DND-41 (cell line): Measurements from ENCODE around the gene BTNL9.

Experiments
- CTCF ChIP-seq: IDR thresholded peaks from 2 replicates; pipeline ENCODE4 v1.5.1; 2012; ENCODE audit warnings: borderline replicate concordance, low read length, moderate library complexity, mild to moderate bottlenecking; ENCODE audit not compliant: poor library complexity, severe bottlenecking; ENCODE audit errors: extremely low read depth
- EZH2 ChIP-seq: IDR thresholded peaks from 3 replicates; pipeline ENCODE4 v1.6.1; 2012; ENCODE audit warnings: borderline replicate concordance, low read depth, mild to moderate bottlenecking, moderate library complexity, low read length, inconsistent platforms; ENCODE audit not compliant: severe bottlenecking

GRCh38 chr5:181088289-181088688, 48.2 kb downstream of the BTNL9 start:
- TF ChIP-seq CTCF: peak; percentile 48
- TF ChIP-seq EZH2: no peak
